HS-27A (cell line): ENCODE results near the gene TPPP.
"Not testable (repeated sequence)": the region's sequence is repeated elsewhere in the genome, so short reads cannot be mapped to it uniquely, and the experiment has no call there.

Experiments
- DNase-seq: peaks from one replicate; pipeline ENCODE4 v3.0.0-alpha.2; 2012; ENCODE audit warnings: low read depth, missing footprints

TPPP gene

GRCh38 chr5:693271-694041, at the start of gene TPPP:
TPPP (minus strand) TSS chr5:693352; CDS start chr5:678060, 15,292 bp downstream.
- not testable (repeated sequence) for DNase-seq

- not testable (repeated sequence) for DNase-seq
These were observed 49.1 kb upstream of the TPPP start for GRCh38 chr5:742276-742675.

- not testable (repeated sequence) for DNase-seq
These were observed 41.0 kb upstream of the TPPP start for GRCh38 chr5:734145-734544.

- DNase-seq: not testable (repeated sequence)
These were observed 39.8 kb upstream of the TPPP start for GRCh38 chr5:732754-733454.

- DNase-seq: not testable (repeated sequence)
These were observed 36.1 kb upstream of the TPPP start for GRCh38 chr5:729225-729624.

- not testable (repeated sequence) for DNase-seq
These were observed 33.9 kb upstream of the TPPP start for GRCh38 chr5:727087-727486.

- not testable (repeated sequence) for DNase-seq
These were observed 30.7 kb upstream of the TPPP start for GRCh38 chr5:723865-724264.

GRCh38 chr5:723309-723708, 30.2 kb upstream of the TPPP start:
- DNase-seq: not testable (repeated sequence)

- not testable (repeated sequence) for DNase-seq
These were observed 26.2 kb upstream of the TPPP start for GRCh38 chr5:719379-719778.

GRCh38 chr5:717143-717542, 24.0 kb upstream of the TPPP start:
- no peak for DNase-seq

GRCh38 chr5:716740-717139, 23.6 kb upstream of the TPPP start:
- not testable (repeated sequence) for DNase-seq

- not testable (repeated sequence) for DNase-seq
These were observed 22.5 kb upstream of the TPPP start for GRCh38 chr5:715636-716035.

- not testable (repeated sequence) for DNase-seq
These were observed 21.3 kb upstream of the TPPP start for GRCh38 chr5:714215-715118.

GRCh38 chr5:713686-714085, 20.5 kb upstream of the TPPP start:
- DNase-seq: not testable (repeated sequence)

GRCh38 chr5:708848-709517, 15.8 kb upstream of the TPPP start:
- not testable (repeated sequence) for DNase-seq

- not testable (repeated sequence) for DNase-seq
These were observed 15.2 kb upstream of the TPPP start for GRCh38 chr5:708374-708773.

GRCh38 chr5:706127-706526, 13.0 kb upstream of the TPPP start:
- DNase-seq: not testable (repeated sequence)

- DNase-seq: not testable (repeated sequence)
These were observed 3.9 kb upstream of the TPPP start for GRCh38 chr5:696753-697702.

- not testable (repeated sequence) for DNase-seq
These were observed 3.0 kb upstream of the TPPP start for GRCh38 chr5:696191-696590.

- DNase-seq: not testable (repeated sequence)
These were observed 2.3 kb upstream of the TPPP start for GRCh38 chr5:695475-695874.
